Chondrocyte (in vitro differentiated cells): ENCODE results near the gene TGFBR3. TPM values are rescaled to one million over a fixed set of nuclear protein-coding genes. Genes with fewer than 3 reads are reported as not detected.

Experiments
- DNase-seq: peaks from one replicate; pipeline ENCODE4 v3.0.0; 2021; ENCODE audit warnings: mixed read lengths, low spot score
- H3K27ac Mint-ChIP-seq: one replicate; pipeline ENCODE4 v1.8.0; 2021; ENCODE audit warnings: mild to moderate bottlenecking, moderate library complexity, mixed read lengths; ENCODE audit not compliant: unreplicated experiment
- H3K27me3 Mint-ChIP-seq: 2 replicates; pipeline ENCODE4 v1.8.0; 2021; ENCODE audit warnings: low read depth, mixed read lengths
- H3K36me3 Mint-ChIP-seq: 2 replicates; pipeline ENCODE4 v1.8.0; 2021; ENCODE audit warnings: low read depth, mixed read lengths
- H3K4me1 Mint-ChIP-seq: 2 replicates; pipeline ENCODE4 v1.8.0; 2021; ENCODE audit warnings: low read depth, mild to moderate bottlenecking, mixed read lengths
- H3K4me3 Mint-ChIP-seq: one replicate; pipeline ENCODE4 v1.8.0; 2021; ENCODE audit warnings: mild to moderate bottlenecking, moderate library complexity, mixed read lengths; ENCODE audit not compliant: unreplicated experiment
- H3K9me3 Mint-ChIP-seq: 2 replicates; pipeline ENCODE4 v1.8.0; 2021; ENCODE audit warnings: low read depth, mixed read lengths
- CTCF ChIP-seq: fragments of 200-600 bp; sonication (generic); IDR thresholded peaks from 2 replicates; pipeline ENCODE4 v1.5.0; 2021; ENCODE audit warnings: antibody characterized with exemption, mild to moderate bottlenecking, moderate library complexity
- total RNA-seq: library from RNA; stranded (reverse); gene quantifications from 3 replicates; pipeline ENCODE4 v1.2.1, GENCODE V29; 2021

TGFBR3 gene
- total RNA-seq, 1 donor from 2014 or later: 1.4 TPM

- no peak overlapping the region for H3K4me3 Mint-ChIP-seq
- no peaks in the 10 kb centered on the region for H3K27me3 Mint-ChIP-seq
- H3K9me3 Mint-ChIP-seq: no peaks in the 10 kb centered on the region
- H3K36me3 Mint-ChIP-seq: no peaks in the 10 kb centered on the region
- H3K4me1 Mint-ChIP-seq: peaks cover 14% of the 10 kb centered on the region
- no peak overlapping the region for H3K27ac Mint-ChIP-seq
- no peak for DNase-seq
- no peak for TF ChIP-seq CTCF
These were observed 108.8 kb downstream of the TGFBR3 start for GRCh38 chr1:91777196-91777595.

- Mint-ChIP-seq H3K36me3 (no peaks in the 10 kb centered on the region), H3K27me3 (no peaks in the 10 kb centered on the region), H3K4me1 (peaks cover 4% of the 10 kb centered on the region), H3K4me3 (no peak overlapping the region), H3K9me3 (no peaks in the 10 kb centered on the region), H3K27ac (no peak overlapping the region)
- DNase-seq: no peak
- no peak for TF ChIP-seq CTCF
These were observed 109.7 kb downstream of the TGFBR3 start for GRCh38 chr1:91776068-91776794.

- Mint-ChIP-seq H3K27ac (no peak overlapping the region), H3K27me3 (no peaks in the 10 kb centered on the region), H3K36me3 (no peaks in the 10 kb centered on the region), H3K4me1 (no peaks in the 10 kb centered on the region), H3K9me3 (no peaks in the 10 kb centered on the region), H3K4me3 (no peak overlapping the region)
- no peak for DNase-seq
- no peak for TF ChIP-seq CTCF
These were observed 110.7 kb downstream of the TGFBR3 start for GRCh38 chr1:91775227-91775626.

GRCh38 chr1:91774520-91775203, 111.3 kb downstream of the TGFBR3 start:
- DNase-seq: no peak
- Mint-ChIP-seq H3K27me3 (no peaks in the 10 kb centered on the region), H3K27ac (no peak overlapping the region), H3K9me3 (no peaks in the 10 kb centered on the region), H3K4me3 (no peak overlapping the region), H3K36me3 (no peaks in the 10 kb centered on the region), H3K4me1 (peaks cover 3% of the 10 kb centered on the region)
- TF ChIP-seq CTCF: no peak

GRCh38 chr1:91771717-91772116, 114.2 kb downstream of the TGFBR3 start:
- no peak for DNase-seq
- Mint-ChIP-seq H3K9me3 (no peaks in the 10 kb centered on the region), H3K4me3 (no peak overlapping the region), H3K4me1 (peaks cover 9% of the 10 kb centered on the region), H3K27ac (no peak overlapping the region), H3K27me3 (no peaks in the 10 kb centered on the region), H3K36me3 (no peaks in the 10 kb centered on the region)
- TF ChIP-seq CTCF: no peak
